Dermis microvascular lymphatic vessel endothelial cell (primary cell): ENCODE results near the gene EFNA2. TPM values are rescaled to one million over a fixed set of nuclear protein-coding genes. Genes with fewer than 3 reads are reported as not detected.
"Not testable (repeated sequence)": the region's sequence is repeated elsewhere in the genome, so short reads cannot be mapped to it uniquely, and the experiment has no call there.

Experiments used
- DNase-seq, 2 donors: peaks; one replicate each; pipeline versions ENCODE4 v3.0.0 to v3.0.0-alpha.2; 2010; ENCODE audit warnings: low read depth in 2 of 2
- total RNA-seq: library from RNA; depleted of rRNA; stranded (reverse); fragments of >200 nt; gene quantifications from 2 replicates; pipeline ENCODE4 v1.2.1, GENCODE V29; 2014

EFNA2 gene
- 0.13 and 0.25 TPM in 2 replicates for total RNA-seq

DNA sequence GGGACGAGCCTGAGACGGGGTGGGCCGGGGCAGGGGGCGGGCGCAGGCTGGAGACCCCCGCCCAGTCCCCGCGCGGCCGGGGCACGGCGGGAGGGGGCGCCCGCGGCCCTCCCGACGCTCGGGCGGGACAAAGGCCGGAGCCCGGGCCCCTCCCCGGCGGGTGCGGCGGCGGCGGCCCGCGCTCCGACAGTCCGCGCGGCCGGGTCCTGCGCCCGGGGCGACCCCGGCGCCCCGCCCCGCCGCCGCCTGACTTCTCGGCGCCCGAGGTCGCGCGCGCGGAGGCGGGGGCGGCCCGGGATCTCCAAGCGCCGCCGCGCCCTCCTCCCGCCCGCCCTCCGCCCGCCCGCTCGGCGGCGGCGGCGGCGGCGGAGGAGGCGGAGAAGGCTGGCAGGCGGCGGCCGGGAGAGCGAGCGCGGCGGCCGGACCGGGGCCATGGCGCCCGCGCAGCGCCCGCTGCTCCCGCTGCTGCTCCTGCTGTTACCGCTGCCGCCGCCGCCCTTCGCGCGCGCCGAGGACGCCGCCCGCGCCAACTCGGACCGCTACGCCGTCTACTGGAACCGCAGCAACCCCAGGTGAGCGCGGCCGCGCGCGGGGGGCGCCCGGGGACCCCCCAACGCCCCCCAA, at the start of gene EFNA2:
TSS of gene EFNA2 (plus strand) at position 137 of the 624 bp plus-strand sequence. CDS start at position 433, 296 bp downstream.
- DNase-seq = no peak

- no peak for DNase-seq
These were observed 49.1 kb upstream of the EFNA2 start for GRCh38 chr19:1236576-1236975.

GRCh38 chr19:1237027-1237659, 48.5 kb upstream of the EFNA2 start:
- DNase-seq = peak in 1 of 2 donors; percentile 39

GRCh38 chr19:1237754-1238368, 47.8 kb upstream of the EFNA2 start, which contains the start of gene CBARP:
TSS of gene CBARP (minus strand) at chr19:1238005. CDS start at chr19:1236100, 1,905 bp downstream.
- DNase-seq = peak in 1 of 2 donors; percentile 41

- DNase-seq = no peak
These were observed 47.0 kb upstream of the EFNA2 start for GRCh38 chr19:1238369-1239303.

DNA sequence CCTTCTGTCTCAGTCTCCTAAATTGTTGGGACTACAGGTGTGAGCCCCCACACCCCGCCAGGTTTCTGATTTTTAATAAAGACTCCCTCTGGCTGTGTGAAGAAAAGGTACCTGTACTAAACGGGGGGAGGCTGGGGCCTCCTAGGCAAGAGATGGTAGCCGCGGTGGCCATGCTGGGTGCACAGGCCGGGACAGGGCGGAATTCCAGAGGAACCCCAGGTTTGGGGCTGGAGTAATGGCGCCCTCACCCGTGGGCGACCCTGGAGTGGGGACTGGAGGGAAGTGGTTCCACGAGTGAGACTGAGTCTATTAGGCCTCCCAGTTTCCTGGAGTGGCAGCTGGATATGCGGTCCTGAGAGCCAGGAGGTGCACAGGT, 46.3 kb upstream of the EFNA2 start:
- no peak for DNase-seq

- peak; percentile 78 to 91 for DNase-seq
These were observed 45.6 kb upstream of the EFNA2 start for GRCh38 chr19:1239796-1240737.

- DNase-seq = no peak
These were observed 44.7 kb upstream of the EFNA2 start for GRCh38 chr19:1240925-1241324.

GRCh38 chr19:1241417-1242095, 44.1 kb upstream of the EFNA2 start, which contains the start of gene ATP5F1D:
TSS of gene ATP5F1D (plus strand) at chr19:1241751. CDS start at chr19:1241851, 100 bp downstream.
- peak; percentile 87 to 95 for DNase-seq

DNA sequence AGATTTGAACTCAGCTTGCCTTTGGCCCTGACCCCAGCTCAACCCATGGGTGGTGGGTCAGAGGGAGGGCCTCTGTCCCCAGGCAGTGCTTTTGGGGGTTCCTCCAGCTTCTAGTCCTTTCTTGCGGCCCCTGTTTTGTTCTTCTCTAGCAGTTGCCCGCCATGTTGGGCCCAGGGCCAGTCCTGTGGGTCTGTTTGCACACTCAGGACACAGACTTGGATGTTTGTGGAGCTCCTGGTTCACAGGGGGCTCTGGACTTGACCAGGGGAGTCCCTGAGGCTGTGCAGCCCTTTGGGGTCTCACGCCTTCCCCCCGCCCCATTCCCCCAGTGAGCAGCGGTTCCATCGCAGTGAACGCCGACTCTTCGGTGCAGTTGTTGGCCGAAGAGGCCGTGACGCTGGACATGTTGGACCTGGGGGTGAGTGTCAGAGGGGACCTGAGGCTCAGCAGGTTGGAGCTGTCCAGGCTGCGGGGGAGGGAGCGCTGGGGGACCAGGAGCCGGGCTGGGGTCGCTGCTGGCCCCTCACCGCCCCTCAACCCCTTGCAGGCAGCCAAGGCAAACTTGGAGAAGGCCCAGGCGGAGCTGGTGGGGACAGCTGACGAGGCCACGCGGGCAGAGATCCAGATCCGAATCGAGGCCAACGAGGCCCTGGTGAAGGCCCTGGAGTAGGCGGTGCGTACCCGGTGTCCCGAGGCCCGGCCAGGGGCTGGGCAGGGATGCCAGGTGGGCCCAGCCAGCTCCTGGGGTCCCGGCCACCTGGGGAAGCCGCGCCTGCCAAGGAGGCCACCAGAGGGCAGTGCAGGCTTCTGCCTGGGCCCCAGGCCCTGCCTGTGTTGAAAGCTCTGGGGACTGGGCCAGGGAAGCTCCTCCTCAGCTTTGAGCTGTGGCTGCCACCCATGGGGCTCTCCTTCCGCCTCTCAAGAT, 41.6 kb upstream of the EFNA2 start:
- DNase-seq = peak in 1 of 2 donors; percentile 82

DNA sequence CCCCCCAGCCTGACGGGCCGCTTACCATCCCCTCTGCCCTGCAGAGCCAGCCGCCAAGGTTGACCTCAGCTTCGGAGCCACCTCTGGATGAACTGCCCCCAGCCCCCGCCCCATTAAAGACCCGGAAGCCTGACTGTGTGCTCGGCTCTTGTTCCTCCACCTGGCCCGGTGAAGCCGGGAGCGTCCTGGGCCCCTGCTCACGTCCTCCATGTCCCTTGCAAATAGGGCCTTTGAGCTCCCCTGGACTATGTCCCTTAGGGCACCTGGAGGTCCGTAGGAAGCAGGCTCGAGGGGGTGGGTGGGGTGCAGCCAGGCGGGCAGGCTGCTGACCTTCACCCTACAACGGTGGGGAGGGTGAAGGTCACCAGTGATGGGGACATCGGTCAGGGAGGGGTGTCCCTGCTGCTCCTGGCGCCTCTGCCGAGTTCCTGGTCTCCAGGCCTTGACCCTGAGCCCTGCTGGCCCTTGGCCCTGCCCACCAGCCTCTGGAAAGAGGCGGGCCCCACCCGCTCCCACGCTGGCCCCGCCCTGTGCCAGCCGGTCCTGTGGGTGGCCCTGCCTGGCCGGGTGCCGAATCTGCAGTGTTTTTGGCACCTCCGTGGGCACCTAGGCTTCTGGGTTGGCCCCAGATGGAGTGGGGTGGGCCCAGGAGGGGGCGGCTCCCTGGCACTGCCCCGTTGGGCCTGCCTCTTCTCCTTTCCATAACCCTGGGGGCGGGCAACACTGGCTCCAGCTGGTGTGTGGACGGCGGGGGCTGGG, 40.8 kb upstream of the EFNA2 start:
- DNase-seq = no peak

- DNase-seq = no peak
These were observed 40.0 kb upstream of the EFNA2 start for GRCh38 chr19:1245494-1246264.

GRCh38 chr19:1246265-1247087, 39.2 kb upstream of the EFNA2 start:
- DNase-seq = not testable (repeated sequence)

DNA sequence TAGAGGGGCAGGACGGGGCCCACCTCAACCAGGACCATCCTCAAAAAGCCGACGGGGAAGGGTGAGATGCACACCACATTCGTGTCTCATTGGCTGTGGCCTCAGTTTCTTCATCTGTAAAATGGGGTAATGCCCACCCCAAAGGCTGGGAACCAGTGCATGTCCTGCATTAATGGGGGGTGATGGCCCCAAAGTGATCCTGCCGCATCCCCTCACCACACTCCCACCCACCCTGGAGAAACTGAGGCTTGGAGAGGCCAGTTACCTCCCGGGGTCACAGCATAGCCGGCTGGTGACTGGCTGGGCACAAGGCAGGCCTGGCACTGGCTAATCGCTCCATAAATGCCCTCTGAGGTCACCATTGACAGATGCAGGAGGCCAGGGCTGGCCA, 37.9 kb upstream of the EFNA2 start:
- no peak for DNase-seq

- peak; percentile 82 to 95 for DNase-seq
These were observed 37.4 kb upstream of the EFNA2 start, which contains the start of gene MIDN for GRCh38 chr19:1248139-1248785. TSS of gene MIDN (plus strand) at chr19:1248583. CDS start at chr19:1250297, 1,714 bp downstream.
